HG03060 (cell line): Measurements from ENCODE around the gene CDKAL1.
"Not testable (repeated sequence)": the region's sequence is repeated elsewhere in the genome, so short reads cannot be mapped to it uniquely, and the experiment has no call there.

ENCODE experiments used
- ATAC-seq: cut with Tn5 transposase; IDR thresholded peaks from one replicate; pipeline ENCODE4 v1.9.1; 2021; ENCODE audit warnings: low read depth, moderate number of reproducible peaks; ENCODE audit not compliant: unreplicated experiment

The CDKAL1 gene

DNA sequence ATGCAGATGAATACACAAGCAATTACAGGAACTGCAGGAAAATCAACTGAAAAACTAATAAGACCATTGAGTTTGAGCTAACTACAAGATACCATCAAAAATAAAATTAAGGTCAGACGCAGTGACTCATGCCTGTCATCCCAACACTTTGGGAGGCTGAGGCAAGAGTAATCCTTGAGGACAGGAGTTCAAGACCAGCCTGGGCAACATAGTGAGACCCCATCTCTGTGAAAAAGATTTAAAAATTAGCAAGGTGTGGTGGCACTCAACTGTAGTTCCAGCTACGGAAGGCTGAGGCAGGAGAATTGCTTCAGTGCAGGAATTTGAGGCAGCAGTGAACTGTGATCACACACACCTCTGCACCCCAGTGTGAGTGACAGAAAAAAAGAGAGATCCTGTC, 639.4 kb downstream of the CDKAL1 start:
- no peak for ATAC-seq

DNA sequence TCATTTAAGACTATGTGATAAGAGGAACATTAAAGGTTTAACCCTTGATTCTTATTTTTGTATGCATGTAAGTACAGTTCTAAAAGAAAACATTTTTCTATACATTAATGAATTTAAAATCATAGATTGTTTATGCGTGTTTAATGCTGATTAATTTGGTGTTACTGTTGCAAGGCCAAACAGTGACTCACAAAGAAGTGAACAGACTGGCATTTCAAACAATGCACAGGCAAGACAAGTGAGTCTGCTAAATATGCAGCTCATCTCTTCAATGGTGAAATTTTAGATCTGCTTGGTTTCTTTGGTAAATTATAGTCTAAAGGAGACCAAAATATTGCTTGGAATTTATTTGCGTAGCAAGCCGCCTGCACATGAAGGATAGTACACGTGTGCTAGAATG, 641.9 kb downstream of the CDKAL1 start:
- ATAC-seq: no peak

DNA sequence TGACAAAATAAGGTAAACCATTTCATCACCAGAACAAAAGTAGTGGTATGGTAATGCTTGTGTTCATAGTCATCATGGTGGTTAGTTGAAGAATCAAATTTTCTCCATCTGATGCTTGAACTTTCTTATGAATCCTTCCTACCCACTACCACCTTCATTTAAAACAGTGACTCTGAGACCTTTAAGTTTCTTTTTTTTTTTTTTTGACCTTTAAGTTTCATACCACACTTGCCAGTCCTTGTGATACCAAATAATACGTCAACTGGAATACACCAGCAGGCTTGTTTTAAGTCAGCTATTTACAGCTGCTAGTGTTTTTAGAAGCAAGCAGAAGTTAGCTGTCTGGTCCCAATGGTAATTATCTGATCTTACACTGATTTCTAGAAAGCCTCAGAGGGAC, 645.9 kb downstream of the CDKAL1 start:
- peak; percentile 65 for ATAC-seq

GRCh38 chr6:21180800-21181337, 646.6 kb downstream of the CDKAL1 start:
- ATAC-seq: no peak

- ATAC-seq: no peak
Observed at GRCh38 chr6:21181866-21182265, 647.6 kb downstream of the CDKAL1 start.

- no peak for ATAC-seq
Observed at GRCh38 chr6:21182589-21182988, 648.3 kb downstream of the CDKAL1 start.

- no peak for ATAC-seq
Observed at GRCh38 chr6:21185861-21186478, 651.7 kb downstream of the CDKAL1 start.

DNA sequence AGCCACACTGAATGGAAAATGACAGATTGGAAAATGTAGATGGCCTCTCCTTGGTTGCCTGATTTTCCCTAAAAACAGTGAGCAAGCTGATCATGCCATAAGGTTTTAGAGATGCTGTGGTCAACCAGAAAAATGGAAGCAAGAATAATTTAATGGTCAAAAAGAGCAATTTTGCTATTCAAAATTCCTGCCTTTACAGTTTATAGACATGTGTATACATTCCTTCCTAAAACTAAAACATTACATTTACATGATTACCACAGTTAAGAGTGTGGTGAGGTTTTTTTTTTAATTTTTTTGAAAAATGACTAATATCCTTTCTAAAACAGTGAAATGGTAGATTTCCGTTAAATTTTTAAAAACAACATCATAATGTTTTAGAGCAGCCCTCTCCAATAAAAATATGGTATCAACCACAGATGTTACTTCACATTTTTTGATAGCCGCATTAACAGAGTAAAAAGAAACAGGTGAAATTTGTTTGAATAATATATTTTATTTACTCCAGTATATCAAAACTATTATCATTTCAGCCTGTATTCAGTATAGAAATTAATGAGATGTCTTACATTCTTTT, 652.3 kb downstream of the CDKAL1 start:
- ATAC-seq: no peak

DNA sequence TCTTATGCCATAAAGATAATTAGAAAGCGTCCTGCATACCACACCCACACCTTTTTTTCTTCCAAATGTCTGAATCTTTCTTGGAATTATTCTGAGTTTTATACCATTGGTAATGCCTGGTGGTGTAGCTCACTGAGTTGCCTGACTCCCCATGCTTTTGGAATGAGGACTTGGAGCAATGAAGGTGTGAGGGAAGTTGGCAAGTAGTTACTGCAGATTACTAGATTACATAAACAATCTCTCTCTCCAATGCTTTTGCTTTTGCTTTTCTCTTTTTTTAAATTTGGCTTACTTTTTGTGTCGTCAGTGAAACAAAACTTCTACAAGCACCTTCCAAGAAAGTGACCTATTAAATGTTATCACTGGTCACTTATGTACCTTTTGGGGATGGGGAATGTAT, 653.2 kb downstream of the CDKAL1 start:
- no peak for ATAC-seq

GRCh38 chr6:21188505-21189223, 654.4 kb downstream of the CDKAL1 start:
- ATAC-seq: peak; percentile 64

- no peak for ATAC-seq
Observed at GRCh38 chr6:21189759-21190158, 655.5 kb downstream of the CDKAL1 start.

- no peak for ATAC-seq
Observed at GRCh38 chr6:21190701-21191100, 656.4 kb downstream of the CDKAL1 start.

GRCh38 chr6:21193790-21194475, 659.7 kb downstream of the CDKAL1 start:
- ATAC-seq: no peak

DNA sequence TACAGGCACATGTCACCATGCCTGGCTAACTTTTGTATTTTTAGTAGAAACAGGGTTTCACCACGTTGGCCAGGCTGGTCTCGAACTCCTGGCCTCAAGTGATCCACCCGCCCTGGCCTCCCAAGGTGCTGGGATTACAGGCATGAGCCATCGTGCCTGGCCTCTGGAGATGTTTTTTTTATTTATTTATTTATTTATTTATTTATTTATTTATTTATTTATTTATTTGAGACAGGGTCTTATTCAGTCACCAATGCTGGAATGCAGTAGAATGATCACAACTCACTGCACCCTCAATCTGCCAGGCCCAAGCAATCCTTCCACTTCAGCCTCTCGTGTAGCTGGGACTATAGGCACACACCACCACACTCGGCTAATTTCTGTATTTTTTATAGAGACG, 661.0 kb downstream of the CDKAL1 start:
- not testable (repeated sequence) for ATAC-seq

DNA sequence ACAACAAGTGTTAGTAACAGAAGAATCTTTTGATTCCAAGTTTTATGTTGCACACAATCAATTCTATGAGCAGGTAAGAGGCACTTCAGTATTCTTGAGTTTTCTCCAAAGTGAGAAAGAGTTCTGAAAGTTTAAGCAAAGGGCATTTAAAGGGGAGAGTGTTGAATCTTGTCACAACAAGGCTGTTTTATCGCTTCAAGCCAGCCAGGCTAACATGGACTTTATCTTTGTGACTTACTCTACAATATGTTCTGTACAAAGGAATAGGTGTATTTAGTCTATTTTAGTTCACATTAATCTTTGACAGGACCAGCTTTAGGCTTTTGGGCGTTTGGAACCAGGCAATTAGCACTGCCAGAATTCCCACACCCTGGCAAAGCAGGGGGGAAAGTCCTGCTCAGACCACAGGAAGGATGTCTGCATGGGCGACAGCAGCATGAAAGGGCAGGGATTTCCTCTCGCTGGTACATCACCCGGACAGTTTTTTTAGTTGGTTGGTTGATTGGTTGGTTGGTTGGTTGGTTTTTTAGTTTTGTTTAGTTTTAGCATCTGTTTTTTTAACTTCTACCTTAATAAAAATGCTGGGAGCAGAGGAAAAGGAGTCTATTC, 663.9 kb downstream of the CDKAL1 start:
- no peak for ATAC-seq

DNA sequence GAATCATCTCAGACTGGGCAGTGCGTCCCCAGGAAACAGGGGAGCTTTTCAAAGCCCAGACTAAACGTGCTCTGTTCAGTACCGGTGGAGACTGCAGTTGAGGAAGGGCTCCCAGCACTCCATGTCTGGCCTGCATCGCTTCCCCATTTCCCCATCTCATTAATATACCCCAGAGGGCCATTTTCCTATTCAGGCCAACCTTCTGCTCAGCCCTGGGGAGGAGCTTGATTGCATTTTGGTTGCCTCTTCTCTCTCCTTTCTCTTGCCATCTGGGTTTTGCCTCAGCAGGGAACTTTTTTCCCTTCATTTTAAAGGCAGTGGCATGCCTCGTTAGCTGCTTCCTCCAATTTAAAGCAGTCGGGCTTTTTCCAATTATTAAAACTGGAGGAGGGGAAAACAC, 665.0 kb downstream of the CDKAL1 start:
- no peak for ATAC-seq

DNA sequence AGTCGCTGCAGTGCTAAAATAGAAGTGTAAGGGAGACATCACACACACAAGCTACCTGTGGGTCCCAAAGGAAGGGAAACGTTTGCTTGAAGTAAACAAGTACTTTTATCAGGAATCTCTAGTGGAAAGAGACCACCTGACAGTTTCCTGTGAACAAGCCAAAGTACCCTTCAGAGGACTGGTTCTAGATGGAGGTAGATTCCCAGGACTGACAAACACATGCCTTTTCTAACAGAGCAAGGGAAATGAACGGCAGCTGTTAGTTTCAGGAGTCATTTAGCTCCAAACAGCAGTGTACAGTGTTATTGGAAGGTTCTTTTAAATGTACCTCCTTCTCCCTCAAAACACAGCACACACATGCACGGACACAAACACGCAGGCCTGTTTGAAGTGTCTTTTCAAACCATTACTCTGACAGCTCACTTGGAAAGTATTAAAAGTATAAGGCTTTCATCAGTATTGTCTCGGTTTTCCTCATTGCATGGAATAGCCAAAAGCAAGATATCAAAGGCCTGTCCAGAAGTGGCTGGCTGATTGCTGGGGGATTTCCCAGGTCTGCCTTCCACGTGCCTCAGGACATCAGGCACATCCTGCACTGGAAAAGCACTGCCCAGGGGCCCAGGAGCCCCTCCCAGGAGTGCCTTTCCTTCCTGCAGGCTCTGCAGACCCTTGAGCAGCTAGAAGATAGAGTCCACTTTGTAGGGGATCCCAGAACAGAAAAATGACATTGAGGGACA, 666.0 kb downstream of the CDKAL1 start:
- ATAC-seq: no peak

DNA sequence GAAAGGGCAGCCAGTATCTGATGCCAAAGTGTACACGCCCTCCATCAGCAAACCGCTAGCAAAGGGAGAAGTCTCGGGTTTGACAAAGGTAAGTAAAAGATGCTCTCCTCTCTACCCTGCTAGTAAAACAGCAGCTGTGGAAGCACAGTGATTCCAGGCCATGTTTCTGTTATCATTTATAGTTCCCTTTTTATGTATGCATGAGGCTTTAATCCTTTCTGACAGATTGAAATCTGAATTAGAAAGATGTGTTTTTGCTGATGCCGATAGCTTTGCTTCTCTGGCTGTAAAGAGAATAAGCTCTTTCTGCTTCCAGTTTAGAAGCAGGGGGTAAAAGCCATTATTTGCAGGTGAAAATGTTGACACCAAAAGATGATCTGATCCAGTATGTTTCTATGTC, 666.9 kb downstream of the CDKAL1 start:
- no peak for ATAC-seq

GRCh38 chr6:21201637-21202350, 667.5 kb downstream of the CDKAL1 start:
- ATAC-seq: no peak
